Measurements from ENCODE around the gene CAPZB.

Gene CAPZB

DNA sequence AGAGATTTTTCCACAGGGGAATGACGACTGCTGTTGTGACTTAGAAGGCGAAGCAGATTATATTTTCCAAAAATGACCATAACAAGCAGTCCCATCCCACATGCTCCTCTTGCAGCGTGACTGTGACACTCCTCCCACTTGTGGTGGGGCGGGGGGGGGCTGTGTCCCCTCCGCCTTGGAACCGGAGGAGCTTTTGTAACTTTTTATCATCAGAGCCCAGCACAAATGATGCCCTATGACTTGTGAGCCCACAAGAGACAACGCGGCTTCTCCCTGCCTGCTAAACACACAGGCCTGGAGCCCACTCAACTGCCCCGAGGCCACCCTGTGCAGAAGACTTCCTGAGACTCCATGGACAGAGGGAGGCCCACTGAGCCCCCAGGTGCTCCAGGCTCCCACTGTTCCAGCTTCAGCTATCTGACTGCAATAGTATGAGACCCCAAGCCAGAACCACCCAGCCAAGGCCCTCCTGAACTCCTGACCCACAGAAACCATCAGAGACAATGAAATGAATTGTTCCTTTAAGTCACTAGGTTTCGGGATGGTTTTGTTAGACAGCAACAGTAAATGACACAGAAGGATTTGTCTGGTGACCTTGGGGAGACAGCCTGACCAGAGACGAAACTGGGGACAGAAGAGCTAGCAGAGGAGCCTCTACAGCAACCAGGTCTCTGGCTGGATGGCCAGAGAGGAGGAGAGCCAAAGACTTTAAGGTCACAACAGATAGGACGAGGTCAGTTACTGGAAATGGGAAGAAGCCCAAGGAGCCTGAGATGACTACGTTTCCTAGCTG is 58.8 kb downstream of the CAPZB start:
- DNase-seq, result no peak

GRCh38 chr1:19425646-19426239 is 59.6 kb downstream of the CAPZB start:
- no peak for DNase-seq

DNA sequence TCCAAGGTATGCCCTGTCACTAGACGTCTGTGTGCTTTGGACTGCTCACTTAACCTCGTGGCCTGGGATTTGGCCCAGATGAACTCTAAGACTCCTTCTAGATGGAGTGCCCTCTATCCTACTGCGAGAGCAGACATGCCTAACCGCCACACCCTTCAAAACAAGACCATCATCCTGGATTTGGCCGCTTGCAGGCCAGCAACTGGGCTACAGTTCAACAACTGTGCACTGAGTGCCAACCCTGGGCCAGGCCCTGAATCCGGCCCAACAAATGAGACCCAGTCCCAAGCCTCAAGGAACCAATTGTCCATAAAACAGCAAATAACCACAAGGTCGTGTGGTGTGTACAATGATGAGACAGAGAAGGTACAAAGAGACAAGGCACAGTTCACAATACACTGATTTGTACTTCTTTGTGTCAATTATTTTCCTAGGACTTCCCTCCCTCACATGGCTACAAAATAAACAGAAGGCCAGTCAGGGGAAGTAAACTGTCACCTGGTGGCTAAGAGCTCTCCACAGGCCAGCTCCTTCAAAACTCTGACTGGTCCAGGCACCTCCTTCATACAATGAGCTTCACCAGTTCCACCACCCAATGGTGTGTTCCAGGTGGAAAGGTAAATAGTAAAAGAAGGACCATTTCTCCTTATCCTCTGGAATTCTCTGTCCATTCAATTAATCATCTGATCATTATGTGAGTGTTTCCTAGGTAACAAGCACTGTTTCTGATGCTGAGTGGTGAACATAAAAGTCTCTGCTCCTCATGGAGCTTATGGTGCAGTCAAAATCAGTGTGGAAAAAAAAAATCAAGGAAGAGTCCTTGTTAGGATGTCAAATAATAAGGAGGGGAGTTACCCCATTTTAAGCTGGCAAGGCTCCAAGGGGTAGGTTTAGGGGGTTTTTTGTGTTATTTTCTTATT is 60.4 kb downstream of the CAPZB start:
- DNase-seq, result peak; percentile 46 to 49

GRCh38 chr1:19423130-19423529 is 62.2 kb downstream of the CAPZB start:
- DNase-seq, result no peak

GRCh38 chr1:19421365-19421764 is 64.0 kb downstream of the CAPZB start:
- no peak for DNase-seq

DNA sequence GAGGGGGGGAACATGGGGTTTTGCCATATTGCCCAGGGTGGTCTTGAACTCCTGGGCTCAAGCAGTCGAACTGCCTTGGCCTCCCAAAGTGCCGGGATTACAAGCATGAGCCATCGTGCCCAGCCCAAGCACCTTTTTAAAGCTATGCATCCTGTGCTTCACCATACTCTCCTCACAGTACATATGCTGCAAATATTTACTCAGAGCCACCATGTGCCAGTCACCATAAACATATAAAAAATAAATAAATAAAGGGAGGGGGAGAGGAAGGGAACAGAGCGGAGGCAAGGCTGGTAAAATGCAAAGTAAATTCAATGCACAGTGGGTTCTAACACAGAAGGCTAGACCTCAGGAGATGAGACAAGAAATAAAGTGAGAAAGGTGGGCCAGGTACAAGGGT is 64.7 kb downstream of the CAPZB start:
- no peak for DNase-seq

DNA sequence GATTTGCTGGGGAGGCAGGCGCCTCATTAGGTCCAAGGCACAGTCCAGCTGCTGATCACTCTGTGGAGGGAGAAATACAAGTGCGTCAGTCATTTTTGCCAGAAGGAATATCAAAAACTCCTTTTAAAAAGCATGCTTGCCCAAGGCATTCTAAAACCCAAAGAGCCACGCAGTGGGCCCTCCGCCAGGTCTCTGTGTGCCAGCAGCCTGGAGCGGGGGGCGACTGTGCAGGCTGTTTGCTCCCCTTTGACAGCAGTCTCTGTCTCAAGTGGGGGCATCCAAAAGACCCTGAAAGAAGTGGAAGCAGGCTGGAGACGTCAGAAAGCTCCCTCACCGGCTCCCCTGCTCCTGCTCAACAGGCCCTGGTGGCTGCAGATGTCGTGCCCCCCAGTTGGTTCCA is 65.6 kb downstream of the CAPZB start:
- no peak for DNase-seq

DNA sequence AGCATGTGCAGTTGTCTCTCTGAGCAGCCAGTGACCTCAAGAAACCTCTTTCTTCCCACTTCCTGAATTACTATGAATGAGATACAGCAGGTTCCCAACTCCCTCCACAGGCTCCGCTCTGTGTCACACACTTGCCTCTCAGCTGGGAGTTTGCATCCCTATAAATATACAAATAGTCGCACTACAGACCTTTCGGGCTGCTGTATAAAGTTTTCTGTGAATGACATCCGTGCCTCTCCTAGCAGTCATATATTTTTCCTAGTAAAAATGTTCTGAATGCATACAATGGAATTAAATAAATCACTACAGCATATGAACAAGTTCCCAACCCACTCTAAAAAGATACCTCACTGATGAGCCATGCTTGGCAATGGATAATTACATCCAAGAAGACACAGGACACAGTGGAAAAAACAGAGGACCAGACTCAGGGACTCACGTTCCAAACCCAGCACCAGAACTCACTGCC is 66.8 kb downstream of the CAPZB start:
- no peak for DNase-seq

DNA sequence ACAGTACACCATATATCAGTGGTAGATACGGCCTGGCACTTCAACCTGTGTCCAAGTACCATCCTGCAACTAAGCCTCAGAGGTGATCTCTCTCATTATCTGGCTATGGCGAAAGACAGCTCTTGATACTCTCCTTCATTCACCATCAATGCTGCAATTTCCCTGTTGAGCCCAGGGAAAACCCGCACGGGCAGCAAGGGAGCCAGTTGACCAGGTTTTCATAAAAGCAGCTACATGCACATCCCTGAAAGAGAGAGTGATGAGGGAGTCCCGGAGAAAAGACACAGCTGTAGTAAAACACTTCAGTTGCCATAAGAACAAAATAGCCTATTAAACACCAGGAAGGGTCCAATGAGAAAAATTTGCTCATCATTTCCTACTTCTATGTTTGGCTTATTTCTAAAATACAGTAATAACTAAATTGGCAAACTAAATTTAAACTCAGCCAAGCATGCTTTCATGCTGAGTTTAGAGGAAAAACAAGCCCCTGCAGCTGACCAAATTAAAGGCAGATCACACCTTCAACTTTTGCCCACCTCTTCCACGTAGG is 68.3 kb downstream of the CAPZB start:
- DNase-seq, result no peak

DNA sequence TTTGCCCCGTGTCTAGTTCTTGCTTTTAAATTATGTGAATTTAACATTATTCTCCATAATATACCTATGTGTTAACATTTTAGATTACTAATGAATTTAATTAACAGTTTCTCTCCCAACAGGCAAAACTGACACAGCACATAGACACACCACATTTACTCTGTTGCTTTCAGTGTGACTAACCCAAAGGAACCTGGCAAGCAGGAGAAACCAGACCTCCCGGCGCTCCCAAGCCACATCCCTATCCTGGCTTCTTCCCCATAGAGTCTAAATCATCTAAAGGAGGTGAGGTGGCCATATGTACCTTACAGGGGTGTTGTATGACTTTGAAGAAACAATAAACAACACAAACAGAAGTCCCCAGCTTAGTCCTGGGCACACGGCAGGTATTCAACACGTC is 69.2 kb downstream of the CAPZB start:
- no peak for DNase-seq

DNA sequence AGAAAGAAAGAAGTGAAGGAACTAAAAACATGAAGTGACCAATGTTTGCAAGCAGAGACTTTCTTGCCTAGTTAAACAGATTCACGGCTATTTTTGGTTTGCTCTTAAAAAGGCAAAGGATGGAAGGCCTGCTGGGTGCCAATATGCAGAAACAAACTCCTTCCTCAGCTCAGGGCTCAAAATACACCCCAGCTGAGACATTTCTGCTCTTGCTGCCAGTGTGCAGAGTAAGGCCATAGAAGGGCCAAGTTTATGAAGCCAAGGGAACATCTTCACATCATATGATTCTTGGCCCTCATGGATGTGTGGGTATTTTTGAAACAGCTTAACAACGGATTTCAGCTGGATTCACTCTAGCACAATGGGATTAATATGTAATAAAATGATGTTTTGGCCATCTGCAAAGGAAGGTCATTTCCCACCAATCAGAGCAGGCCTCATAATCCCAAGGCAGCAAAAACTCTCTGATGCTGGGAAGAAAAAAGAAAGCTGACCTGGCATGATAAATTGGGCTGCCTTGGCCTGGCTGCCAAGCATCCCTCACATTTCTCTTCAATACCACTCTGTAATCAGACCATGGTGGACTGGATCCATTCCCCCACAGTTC is 70.7 kb downstream of the CAPZB start:
- no peak for DNase-seq

GRCh38 chr1:19413999-19414398 is 71.3 kb downstream of the CAPZB start:
- DNase-seq, result no peak

GRCh38 chr1:19412654-19413053 is 72.7 kb downstream of the CAPZB start:
- no peak for DNase-seq

- no peak for DNase-seq
Measured at GRCh38 chr1:19411612-19412011, 73.7 kb downstream of the CAPZB start.

DNA sequence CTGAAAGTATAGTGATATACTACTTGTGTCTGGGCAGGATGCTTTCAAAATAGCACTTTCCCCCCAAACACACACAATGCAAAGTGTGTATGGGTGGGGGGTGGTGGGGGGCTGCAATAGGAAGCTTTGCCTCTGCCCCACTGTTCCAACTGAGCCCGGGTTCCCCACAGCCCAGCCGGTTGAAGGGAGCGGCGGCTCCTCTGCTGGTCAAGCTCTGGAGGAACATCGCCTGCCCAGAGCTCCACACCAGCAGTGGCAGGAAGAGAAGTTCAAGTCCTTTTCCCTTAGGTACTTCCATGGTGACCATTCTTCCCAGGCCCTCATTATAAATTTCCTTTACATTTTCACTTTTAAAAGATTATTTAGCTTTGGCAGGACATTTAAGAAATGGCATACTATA is 74.9 kb downstream of the CAPZB start:
- no peak for DNase-seq

- no peak for DNase-seq
Measured at GRCh38 chr1:19409477-19410341, 75.6 kb downstream of the CAPZB start.

DNA sequence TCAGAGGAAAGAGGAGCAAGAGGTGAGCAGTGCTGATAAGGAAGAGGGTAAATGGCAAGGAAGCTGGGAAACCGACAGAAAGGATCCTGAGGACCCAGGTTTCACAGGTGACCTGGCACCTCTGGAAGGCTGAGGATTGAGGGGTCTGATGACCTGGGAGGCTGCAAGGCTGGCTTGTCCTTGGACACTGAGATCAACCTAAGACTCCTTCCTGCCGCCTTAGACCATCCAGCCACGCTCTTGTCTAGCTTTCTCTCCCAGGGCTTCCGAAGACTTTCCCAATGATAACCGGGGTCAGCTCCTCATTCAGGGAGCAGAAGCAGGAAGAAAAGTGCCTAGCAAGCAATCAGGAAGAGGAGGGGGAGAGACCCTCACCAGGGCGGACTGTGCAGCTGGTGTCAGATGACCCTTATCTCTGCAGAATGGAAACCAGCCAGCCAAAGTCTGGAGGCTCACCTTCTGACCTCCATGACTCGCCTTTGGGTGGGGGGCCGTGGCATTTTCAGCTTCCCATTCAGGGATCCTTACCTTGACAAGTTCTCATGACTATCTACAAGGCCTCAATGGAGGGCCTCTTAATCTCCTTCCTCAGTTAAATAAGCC is 77.7 kb downstream of the CAPZB start:
- no peak for DNase-seq

GRCh38 chr1:19406680-19407079 is 78.7 kb downstream of the CAPZB start:
- DNase-seq, result no peak

DNA sequence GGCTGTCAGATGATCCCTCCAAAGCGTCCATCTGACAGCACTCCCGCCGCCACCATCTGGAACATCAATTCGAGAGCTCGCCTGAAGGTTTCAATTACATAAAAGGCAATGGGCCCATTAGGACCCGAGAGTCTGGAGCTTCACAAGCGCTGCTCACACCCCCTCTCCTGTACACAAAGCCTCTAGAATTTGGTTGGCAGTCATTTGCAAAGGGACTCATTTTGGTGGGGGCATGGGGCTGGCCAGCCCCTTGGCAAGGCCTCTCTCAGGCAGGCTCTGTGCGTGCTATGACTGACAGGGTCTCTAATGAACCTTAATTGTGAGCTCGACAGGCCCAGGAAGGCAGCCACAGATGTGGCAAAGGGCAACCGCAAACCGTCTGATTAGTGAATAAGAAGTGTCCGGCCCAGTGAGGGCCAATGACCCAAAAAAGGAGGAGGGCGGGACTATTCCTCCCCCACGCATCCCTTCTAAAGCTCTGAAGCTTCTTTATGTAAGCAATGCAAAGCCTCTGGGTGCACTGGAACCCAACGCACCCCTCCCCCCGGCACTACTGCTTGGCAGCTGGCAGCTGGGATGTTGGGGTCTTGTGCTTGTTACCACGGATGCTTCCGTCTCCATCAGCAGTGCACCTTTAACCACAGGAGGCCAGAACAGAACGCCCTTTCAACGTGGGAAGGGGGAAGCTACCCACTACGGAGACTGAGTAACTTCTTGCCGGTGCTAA is 79.4 kb downstream of the CAPZB start:
- DNase-seq, result peak; percentile 97 to 99

GRCh38 chr1:19405195-19405760 is 80.1 kb downstream of the CAPZB start:
- DNase-seq, result peak in 1 of 2 experiments; percentile 55

All from NCI-H446 (cell line).